ENCODE measurements around the gene ATP5F1D. TPM values are rescaled to one million over a fixed set of nuclear protein-coding genes. Genes with fewer than 3 reads are reported as not detected.

Gene ATP5F1D
- total RNA-seq, 1 experiment from 2014 or later: 179 TPM

- no peaks in the 10 kb centered on the region; a peak in 1 of 5 replicates for H3K9me3 Mint-ChIP-seq
- H2BK15ac ChIP-seq (ENCODE audit: low read depth, low read length): no peak overlapping the region
- H2AFZ ChIP-seq (ENCODE audit: low read length): no peak overlapping the region
- H3K14ac ChIP-seq (ENCODE audit: insufficient read depth, low read length): peak overlapping the region; percentile 20; the same call in 1 of the 2 replicates
- no peak overlapping the region for H2BK20ac ChIP-seq (ENCODE audit: low read depth, low read length, poor library complexity, severe bottlenecking)
- no peak overlapping the region for H2BK5ac ChIP-seq (ENCODE audit: insufficient read length, low read length)
- H3K4me1 ChIP-seq (ENCODE audit: insufficient read depth, low read length): peaks cover 2% of the 10 kb centered on the region; the same call in 1 of the 2 replicates
- peaks cover 18% of the 10 kb centered on the region for H3K23me2 ChIP-seq (ENCODE audit: insufficient read length, low read depth, low read length, poor library complexity, severe bottlenecking)
- peak overlapping the region; percentile 84 for H3K4me2 ChIP-seq (ENCODE audit: insufficient read depth, insufficient read length, low read length)
- no peaks in the 10 kb centered on the region for H3K79me2 ChIP-seq (ENCODE audit: insufficient read depth, low read length)
- WGBS (ENCODE audit: extremely low coverage, insufficient read length, low lambda C conversion rate): no CpG with 5 or more reads among the region's 33 CpGs
- H4K8ac ChIP-seq (replicated peaks; ENCODE audit: insufficient read length, low read depth, low read length): no peak overlapping the region
- H3K9ac ChIP-seq (ENCODE audit: extremely low read depth, insufficient read length, low read length): no peak overlapping the region
- no peak overlapping the region for H2AK5ac ChIP-seq (ENCODE audit: insufficient read length, low read length)
- peaks cover 9 to 45% (median 31%) of the 10 kb centered on the region in 3 experiments for H3K36me3 Mint-ChIP-seq (ENCODE audit: insufficient read depth in 1 of 3, low read depth in 3 of 3)
- no peak for DNase-seq
- H3K27ac ChIP-seq (ENCODE audit: insufficient read length, low read depth, low read length): no peak overlapping the region
- peak overlapping the region in 2 of 3 experiments; percentile 88 to 93; a peak in 4 of 7 replicates for H3K27ac Mint-ChIP-seq
- no peak overlapping the region for H3K4ac ChIP-seq (ENCODE audit: low read depth, low read length)
- H3K9me3 ChIP-seq (ENCODE audit: control insufficient read depth, low read depth, low read length): no peaks in the 10 kb centered on the region
- no peaks in the 10 kb centered on the region for H3K79me1 ChIP-seq (ENCODE audit: insufficient read depth, low read depth, low read length, poor library complexity, severe bottlenecking)
- H4K91ac ChIP-seq (ENCODE audit: insufficient read length, low read depth, low read length): no peak overlapping the region
- no peak overlapping the region for H4K5ac ChIP-seq (ENCODE audit: insufficient read length, low read depth, low read length)
- no peak overlapping the region for H3K23ac ChIP-seq (ENCODE audit: insufficient read length, low read depth, low read length)
- no peaks in the 10 kb centered on the region; the same call in 1 of the 2 replicates for H3K27me3 Mint-ChIP-seq (ENCODE audit: low read depth)
- no peak for TF ChIP-seq CTCF (conservative IDR thresholded peaks at IDR 0.05)
- H2BK12ac ChIP-seq (ENCODE audit: insufficient read length, low read depth, low read length): no peak overlapping the region
- H3K18ac ChIP-seq (ENCODE audit: insufficient read length, low read depth, low read length): peak overlapping the region; percentile 74
- H3K27me3 ChIP-seq (ENCODE audit: insufficient read depth, low read length): no peaks in the 10 kb centered on the region
- no peak overlapping the region for H2BK120ac ChIP-seq (ENCODE audit: low read depth, low read length, poor library complexity, severe bottlenecking)
- no peak overlapping the region for H3K56ac ChIP-seq (ENCODE audit: insufficient read length, low read depth, low read length)
- no peak overlapping the region for H3T11ph ChIP-seq (ENCODE audit: low read length)
- peaks cover 52 to 56% of the 10 kb centered on the region in 2 experiments for H3K4me1 Mint-ChIP-seq
- H4K20me1 ChIP-seq (ENCODE audit: control insufficient read depth, insufficient read depth, insufficient read length): no peaks in the 10 kb centered on the region
- H3K4me3 Mint-ChIP-seq: peak overlapping the region; percentile 42 to 74
Measured at GRCh38 chr19:1259876-1260748, 18.6 kb downstream of the ATP5F1D start.

All from H9 (cell line).